HUDEP-2 (cell line): ENCODE data around the gene METRNL.
"Not testable (repeated sequence)": the region's sequence is repeated elsewhere in the genome, so short reads cannot be mapped to it uniquely, and the experiment has no call there.

Experiments used
- DNase-seq, 76 experiments: peaks; one replicate each; lab custom pipeline; 2025; ENCODE audit not compliant: unreplicated experiment in 76 of 76; lab: John Stamatoyannopoulos, UW

METRNL gene

GRCh38 chr17:83133302-83134121 is 54.1 kb downstream of the METRNL start:
- no peak for DNase-seq

GRCh38 chr17:83134456-83134855 is 55.0 kb downstream of the METRNL start:
- not testable (repeated sequence) for DNase-seq

- no peak for DNase-seq
Observed at GRCh38 chr17:83135692-83136091, 56.3 kb downstream of the METRNL start.

GRCh38 chr17:83136156-83136555 is 56.7 kb downstream of the METRNL start:
- DNase-seq, result no peak

- DNase-seq, result no peak
Observed at GRCh38 chr17:83136931-83137330, 57.5 kb downstream of the METRNL start.

GRCh38 chr17:83137523-83137922 is 58.1 kb downstream of the METRNL start:
- no peak for DNase-seq

- no peak for DNase-seq
Observed at GRCh38 chr17:83138820-83139219, 59.4 kb downstream of the METRNL start.

- DNase-seq, result not testable (repeated sequence)
Observed at GRCh38 chr17:83139541-83140248, 60.3 kb downstream of the METRNL start.

- DNase-seq, result not testable (repeated sequence)
Observed at GRCh38 chr17:83140249-83140566, 60.8 kb downstream of the METRNL start.

GRCh38 chr17:83142619-83143018 is 63.2 kb downstream of the METRNL start:
- no peak for DNase-seq

GRCh38 chr17:83143817-83144231 is 64.4 kb downstream of the METRNL start:
- no peak for DNase-seq
